HG03354 (cell line): Measurements from ENCODE around the gene COG3.

Experiments used
- ATAC-seq: cut with Tn5 transposase; IDR thresholded peaks from one replicate; pipeline ENCODE4 v1.9.1; 2021; ENCODE audit warnings: mild to moderate bottlenecking; ENCODE audit not compliant: unreplicated experiment, poor library complexity, severe bottlenecking

COG3 gene

DNA sequence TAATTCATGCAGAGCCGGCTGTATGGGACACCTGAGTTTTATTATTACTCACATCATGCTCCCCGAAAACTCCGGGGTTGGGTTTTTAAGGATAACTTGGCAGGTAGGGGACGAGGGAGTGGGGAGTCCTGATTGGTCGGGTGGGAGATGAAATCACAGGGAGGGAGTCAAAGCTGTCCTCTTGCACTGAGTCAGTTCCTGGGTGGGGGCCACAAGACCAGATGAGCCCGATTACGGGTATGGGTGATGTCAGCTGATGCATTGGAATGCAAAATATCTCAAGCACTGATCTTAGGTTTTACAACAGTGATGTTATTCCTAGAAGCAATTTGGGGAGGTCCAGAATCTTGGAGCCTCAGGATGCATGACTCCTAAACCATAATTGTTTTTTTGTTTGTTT is 18.6 kb upstream of the COG3 start:
- ATAC-seq = no peak

DNA sequence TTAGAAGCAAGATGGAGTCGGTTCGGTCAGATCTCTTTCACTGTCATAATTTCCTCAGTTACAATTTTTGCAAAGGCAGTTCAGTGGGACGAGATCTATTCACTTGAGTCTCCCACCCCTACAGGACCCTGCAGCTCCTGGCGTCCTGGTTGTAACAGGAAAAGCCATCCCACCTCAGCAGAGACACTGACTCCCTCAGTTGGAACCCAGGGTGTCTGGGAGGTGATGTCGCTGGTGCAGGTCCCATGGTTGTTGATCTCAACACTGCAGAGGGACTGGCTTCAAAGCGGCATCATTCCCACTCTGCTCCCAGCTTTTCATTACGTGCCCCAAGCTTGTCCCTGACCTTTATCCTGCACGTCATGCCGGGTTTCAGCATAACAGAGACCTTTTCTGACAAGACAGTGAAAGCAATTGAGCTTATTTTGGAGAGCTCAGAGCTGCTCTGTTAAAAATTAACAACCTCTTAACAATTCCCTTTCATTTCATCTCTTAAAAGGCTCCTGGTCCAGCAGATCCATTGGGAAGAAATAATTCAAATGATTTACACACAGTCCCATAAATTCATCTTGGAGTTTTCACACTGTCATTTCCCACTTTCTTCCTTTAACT is 17.6 kb upstream of the COG3 start:
- ATAC-seq = no peak

DNA sequence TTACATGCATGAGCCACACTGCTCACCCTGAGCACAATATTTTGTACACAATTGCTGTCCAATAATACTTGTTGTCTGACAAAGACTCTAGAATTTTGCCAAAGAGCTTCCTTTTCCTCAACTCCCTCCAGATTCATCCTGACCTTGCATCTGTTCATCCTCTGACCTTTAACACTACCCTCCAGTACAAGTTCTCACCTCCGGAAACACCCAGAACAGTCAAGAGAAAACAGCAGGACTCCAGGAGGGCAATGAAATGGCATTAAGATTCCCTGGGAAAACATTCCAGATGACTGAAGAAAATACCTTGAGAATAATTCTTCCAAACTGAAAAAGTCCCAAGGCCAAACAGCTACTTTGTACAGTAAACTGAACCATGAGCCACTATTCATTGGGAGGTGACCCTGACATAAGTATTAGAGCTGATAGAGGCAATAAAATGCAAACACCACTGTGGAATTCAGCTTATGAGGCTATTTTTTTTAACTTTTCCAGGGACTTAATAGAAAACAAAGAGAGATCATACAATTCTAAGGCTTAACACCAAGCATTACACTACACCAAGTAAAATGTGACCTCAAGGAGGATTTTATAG is 15.7 kb upstream of the COG3 start:
- ATAC-seq = no peak

DNA sequence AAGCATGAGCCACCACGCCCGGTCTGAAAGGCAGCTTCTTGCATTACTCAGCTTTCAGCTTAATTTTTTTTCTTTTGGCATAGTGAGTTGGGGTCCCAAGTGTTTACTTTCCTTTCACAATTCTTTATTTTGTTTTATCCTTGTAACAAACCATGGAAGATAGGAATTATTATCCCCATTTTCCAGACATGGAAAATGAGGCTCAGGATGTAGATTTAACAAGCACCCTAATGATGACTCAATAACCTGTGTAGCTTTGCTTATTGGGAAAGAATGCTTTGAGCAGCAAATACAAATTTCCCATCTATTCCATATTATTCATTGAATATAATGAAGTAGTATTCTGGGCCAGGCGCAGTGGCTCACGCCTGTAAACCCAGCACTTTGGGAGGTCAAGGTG is 13.5 kb upstream of the COG3 start:
- no peak for ATAC-seq

DNA sequence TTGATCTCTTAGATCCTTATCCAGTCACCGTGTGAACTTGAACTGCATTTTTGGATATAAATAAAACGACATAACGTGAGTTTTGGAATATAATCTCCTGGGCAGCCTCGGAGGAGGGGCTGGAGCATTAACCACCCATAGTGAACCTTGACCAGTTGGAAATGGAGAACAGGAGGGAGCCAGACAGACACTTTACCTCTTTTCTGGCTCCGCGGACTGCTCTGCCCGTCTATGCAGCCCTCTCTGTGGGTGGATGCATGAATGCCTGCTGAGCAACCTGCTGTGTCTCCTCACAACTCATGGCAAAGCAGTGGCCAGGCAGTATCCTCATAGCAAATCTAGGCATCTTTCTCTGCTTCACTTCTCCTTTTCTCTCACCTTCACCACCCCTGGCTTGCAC is 10.5 kb upstream of the COG3 start:
- ATAC-seq = no peak

DNA sequence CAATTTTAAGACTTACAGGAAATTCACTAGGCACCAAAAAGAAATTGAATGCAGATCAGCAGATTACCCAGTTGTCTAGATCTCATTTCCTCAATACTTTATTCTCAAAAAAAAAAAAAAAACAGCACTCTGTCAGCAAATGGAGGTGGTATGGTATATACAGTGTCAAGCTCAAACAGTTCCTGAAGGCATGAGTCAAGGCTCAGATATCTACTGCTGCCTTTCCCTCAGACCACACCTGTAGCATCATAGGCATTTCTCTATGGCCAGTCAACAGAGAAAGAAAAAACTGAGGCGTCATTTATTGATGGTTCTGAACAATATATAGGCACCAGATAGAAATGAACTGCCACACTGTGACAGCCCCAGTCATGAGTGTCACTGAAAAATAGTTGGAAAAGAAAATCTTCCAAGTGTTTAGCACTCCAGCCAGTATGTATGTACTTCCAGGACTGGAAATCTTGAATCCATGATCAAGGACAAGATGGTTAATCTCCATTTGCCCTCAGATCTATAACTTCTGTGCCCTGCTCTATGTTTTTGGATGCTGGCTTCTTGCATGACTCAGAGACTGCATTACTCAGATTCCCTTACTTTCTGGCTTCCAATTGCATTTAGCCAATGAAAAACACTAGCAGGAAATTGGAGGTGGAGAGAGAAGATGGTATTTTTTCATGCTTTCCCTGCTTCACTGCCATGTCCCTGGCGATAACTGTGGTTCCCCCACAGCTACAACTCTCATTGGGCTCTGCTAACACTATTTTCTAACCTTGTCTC is 8.4 kb upstream of the COG3 start:
- no peak for ATAC-seq

DNA sequence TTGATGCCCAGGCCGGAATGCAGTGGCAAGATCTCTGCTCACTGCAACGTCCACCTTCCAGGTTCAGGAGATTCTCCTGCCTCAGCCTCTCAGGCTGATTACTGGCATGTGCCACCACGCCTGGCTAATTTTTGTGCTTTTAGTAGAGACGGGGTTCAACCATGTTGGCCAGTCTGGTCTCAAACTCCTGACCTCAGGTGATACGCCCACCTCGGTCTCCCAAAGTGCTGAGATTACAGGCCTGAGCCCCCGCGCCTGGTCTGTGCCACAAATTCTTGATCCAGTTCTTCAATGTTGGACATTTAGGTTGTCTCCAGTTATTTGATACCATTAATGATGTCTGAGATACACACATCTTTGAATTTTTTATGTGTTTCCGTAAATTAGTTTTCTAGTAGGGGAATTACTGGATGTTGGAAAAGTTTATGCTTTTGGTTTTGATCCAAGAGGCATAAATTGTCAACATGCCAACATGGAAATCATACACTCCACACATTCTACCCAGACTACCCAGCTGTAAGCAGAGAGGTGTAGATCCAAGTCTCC is 525 bp upstream of the COG3 start:
- ATAC-seq = no peak

DNA sequence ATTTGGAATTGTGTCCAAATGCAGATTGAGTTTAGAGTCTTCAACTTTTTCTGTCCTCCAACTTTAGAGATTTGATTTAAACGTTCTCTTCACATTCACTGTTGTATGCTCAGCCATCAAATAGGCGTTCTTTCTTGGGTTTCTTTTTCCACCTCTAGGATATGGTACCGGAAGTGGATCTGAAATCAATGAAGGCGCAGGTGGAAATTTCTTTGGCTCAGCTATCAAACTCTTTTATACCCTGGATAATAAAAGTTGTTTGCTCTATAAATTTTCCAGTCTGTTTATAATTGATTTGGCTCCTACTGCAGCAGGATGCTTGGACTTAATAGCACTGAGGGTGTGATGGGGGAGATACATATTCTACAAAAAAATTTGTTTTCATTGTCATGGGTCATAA is 1.6 kb downstream of the COG3 start:
- ATAC-seq = no peak

DNA sequence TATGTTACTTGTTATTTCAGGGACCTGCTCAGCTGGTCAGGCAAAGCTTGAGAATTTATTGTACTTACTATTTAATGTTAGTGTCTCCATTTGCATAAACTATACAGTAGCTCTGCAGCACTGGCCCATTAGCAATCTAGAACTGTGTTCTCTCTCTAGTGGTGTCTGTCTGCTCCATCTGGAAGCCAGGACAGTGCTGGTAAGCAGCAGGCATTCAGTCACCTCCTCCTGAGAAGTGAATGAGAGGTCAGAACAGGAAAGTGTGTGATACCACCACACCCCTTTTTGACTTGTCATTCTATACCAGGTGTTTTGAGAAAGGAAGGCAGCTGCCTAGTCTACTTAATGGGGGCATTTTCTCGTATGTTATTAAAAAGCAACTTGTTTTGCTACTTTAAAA is 3.9 kb downstream of the COG3 start:
- no peak for ATAC-seq

DNA sequence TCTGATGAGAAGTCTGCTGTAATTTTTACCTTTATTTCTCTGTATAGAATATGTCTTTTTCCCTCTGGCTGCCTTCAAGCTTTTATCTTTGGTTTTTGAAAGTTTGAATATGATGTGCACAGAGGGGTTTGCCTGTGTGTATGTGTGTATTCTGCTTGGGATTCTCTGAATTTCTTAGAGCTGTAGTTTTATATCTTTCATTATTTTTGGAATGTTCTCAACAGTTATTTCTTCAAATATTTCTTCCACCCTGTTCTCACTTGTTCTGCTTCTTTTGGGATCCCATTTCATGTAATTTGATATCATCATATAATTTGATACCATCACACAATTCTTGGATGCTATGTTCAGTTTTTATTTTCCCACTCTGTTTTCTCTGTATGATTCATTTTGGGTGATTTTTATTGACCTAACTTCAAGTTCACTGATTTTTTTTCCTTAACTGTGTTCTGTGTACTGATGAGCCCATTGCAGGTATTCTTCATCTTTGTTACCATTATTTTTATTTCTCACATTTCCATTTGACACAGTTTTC is 7.5 kb downstream of the COG3 start:
- ATAC-seq = no peak

DNA sequence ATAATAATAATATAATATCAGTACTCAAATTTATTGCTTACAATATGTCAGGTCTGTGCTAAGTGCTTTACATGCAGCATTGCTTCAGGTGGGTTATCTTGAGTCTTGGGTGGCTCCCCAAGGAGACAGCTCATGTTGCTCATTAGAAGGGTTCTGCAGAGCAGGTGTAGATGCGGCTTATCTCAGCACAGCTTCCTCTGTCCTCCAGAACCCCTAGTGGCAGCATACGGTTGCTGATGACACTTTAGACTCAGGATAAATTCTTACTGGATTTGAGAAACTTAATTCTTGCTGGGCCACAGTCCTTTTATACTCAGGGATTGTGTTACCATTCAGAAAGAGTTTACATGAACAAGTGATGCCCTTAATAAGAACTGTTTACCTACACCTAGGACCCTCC is 8.9 kb downstream of the COG3 start:
- ATAC-seq = no peak

DNA sequence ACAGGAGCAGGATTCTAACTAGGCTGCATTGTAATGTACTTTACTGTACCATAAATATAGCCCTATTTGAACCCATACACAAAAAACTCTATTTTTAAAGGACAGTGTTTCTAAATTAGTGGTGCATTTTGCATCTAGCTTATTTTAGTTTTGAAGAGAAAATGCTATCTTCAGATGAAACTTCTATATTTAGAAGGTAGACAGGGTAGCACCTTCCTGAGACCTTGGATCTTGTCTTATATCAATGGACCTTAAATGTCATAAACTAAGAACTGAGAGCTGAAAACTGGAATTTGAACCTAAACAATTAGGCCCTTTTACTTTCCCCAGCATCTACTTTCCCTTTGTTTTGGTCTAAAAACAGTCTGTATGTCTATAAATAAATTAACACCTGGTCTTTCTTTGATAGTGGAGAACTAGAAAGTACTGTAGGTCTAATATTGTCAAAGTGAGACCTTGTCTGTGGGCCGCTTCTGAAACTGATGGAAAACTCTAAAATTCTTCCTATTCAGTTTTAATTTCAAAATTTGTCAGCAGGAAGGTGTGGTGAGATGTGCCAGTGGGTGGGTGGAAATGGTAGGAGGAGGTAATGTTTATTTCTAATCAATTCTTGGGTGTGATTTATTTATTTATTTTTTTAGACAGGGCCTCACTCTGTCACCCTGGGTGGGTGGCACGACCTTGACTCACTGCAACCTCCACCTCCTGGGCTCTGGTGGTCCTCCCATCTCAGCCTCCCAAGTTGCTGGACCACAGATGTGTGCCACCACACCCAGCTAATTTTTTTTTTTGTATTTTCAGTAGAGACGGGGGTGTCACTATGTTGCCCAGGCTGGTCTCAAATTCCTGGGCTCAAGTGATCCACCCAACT is 10.1 kb downstream of the COG3 start:
- no peak for ATAC-seq

DNA sequence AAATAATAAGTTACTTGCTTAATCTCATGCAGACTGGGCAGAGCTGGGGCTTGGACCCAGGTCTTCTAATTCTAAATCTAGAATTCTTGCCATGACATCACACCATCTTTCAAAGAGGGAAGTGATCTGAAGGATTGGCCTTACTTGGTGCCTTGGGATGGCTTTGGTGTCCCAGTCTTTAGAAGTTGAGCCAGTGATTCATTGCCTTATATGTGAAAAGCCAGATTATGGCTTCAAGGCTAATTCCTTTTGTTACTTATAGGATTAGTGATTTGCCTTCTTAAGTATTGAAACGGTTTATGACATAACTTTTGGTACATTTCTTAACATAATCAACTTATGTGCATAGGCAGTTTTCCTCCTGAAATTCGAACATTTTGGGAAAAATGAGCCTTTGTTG is 14.9 kb downstream of the COG3 start:
- ATAC-seq = no peak

DNA sequence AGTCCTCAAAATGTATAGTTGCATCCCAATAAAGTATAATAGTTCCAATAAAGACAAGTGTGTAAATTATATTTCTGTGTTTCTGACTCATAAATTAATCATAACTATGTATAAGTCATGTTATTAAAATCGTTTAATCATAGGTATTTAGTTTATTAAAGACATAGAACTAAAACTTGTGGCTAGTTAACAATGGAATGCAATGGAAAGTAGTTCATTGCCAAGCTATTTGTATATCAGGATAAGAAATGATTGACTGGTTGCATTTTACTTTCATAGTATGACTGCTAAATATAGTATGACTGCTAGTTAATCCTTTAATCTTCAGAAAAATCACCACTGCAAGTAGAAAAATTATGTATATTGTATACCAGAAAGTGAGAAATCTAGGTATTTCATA is 16.9 kb downstream of the COG3 start:
- no peak for ATAC-seq

DNA sequence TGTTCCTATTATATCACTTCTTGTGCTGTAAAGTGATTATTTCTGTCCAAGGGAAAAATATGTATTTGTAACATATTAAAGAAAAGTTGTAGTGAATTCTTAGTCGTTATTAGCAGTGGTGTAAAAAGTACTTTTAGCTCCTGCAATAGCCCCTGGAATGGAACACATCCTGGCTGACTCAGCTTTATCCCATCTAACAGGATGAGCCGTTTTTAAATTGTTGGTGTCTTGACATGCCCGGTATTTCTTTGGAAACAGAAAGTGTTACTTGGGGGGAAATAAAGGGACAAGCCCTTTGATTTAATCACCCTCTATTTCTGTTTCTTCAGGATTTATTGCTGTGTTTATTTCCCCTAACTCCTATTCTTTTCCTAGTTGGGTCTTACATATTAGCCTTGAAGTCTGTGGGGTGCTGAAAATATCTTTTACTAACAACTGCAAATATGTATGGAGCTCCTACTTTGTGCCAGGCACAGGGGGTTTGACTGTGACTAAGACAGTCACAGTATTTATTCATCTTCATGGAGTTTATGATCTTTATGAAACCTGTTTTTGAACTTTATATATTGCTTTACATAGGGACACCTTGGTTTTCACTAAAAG is 17.9 kb downstream of the COG3 start:
- ATAC-seq = no peak

DNA sequence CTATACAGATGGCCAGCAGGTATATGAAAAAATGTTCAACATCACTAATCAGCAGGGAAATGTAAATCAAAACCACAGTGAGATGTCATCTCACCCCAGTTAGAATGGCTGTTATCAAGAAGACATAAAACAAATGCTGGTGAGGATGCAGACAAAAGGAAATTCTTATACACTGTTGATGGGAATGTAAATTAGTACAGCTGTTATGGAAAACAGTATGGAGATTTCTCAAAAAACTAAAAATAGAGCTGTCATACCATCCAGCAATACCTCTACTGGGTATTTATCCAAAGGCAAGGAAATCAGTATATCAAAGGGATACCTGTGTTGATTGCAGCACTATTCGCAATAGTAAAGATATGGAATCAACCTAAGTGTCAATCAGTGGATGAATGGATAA is 22.9 kb downstream of the COG3 start:
- no peak for ATAC-seq

DNA sequence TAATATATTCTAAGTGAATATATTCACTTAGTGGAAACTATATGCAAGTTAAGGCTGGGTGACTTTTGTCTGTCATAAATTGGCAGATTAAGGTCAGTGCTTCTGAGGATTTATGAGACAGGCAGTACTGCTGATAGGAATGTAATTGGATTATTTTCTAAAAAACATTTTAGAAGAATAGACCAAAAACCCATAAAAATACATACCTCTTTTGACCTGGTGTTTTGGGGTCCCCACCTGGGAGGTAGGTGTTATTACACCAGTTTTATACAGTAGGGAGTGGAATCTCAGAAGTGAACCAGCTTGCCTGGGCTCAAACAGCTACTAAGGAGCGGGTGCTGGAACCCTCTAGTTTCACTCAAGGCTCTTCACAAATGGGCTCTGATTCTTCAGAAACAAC is 25.3 kb downstream of the COG3 start:
- ATAC-seq = no peak

DNA sequence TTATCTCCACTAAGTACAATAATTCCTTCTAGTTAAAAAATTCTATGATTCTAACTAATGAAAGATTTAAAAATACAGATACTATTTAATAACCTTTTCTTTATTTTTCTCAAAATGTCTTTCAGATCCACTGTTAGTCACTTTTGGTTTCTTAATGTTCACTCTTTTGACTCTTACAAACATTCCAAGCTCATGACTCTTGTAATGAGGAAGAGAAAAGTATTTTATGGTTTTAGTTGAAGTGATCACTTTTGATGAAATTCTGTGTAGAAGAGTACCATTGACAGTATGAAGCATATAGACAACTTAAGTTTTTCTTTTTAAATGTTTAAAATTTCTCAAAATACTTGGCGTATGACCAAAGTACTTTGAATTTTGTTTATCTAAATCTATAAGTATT is 27.8 kb downstream of the COG3 start:
- ATAC-seq = no peak

DNA sequence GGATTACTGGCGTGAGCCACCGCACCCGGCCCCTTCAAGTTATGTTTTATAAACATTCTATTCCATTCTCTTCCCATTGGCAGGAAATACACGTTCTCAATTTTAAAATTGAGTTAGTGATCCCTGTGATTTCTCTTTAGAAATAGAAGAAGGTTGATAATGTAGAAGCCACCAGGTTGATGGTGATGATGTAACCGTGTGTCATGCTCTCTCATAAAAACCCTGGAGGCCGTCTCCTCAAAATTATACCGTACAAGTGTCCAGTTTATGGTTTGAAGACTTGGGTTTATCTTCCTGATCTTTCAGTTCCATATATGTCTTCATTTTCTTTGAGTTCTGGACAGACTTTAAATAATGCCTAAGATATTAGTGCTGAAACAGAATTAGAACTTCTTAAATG is 32.2 kb downstream of the COG3 start:
- ATAC-seq = no peak
